Keratinocyte (primary cell): ENCODE data around the gene CGNL1. TPM values are rescaled to one million over a fixed set of nuclear protein-coding genes. Genes with fewer than 3 reads are reported as not detected.

ENCODE experiments used
- DNase-seq: peaks from one replicate; pipeline ENCODE4 v3.0.0-alpha.2; 2011; ENCODE audit warnings: low read depth, missing footprints, low spot score
- FAIRE-seq: peaks from 2 replicates; lab custom pipeline; 2011; peaks lifted over from hg19 to GRCh38; lab: Jason Lieb, UNC
- H2AFZ ChIP-seq: 2 replicates; pipeline ENCODE4 v1.6.0; 2012; ENCODE audit warnings: low read length, control low read depth, inconsistent platforms; ENCODE audit not compliant: control insufficient read depth
- H3K27ac ChIP-seq: 2 replicates; pipeline ENCODE4 v1.5.1; 2011; ENCODE audit warnings: low read length; ENCODE audit not compliant: control insufficient read depth, insufficient read depth
- H3K27me3 ChIP-seq: 3 replicates; pipeline ENCODE4 v1.6.0; 2011; ENCODE audit warnings: low read length; ENCODE audit not compliant: control insufficient read depth, insufficient read depth; ENCODE audit errors: extremely low read depth
- H3K36me3 ChIP-seq, 2 experiments: 2 replicates in 1 of 2; 3 replicates in 1 of 2; pipeline ENCODE4 v1.5.1; 2011; ENCODE audit warnings: low read length in 2 of 2, mild to moderate bottlenecking in 1 of 2; ENCODE audit not compliant: control insufficient read depth in 2 of 2, insufficient read depth in 2 of 2; ENCODE audit errors: extremely low read depth in 1 of 2
- H3K4me1 ChIP-seq: 3 replicates; pipeline ENCODE4 v1.5.1; 2011; ENCODE audit warnings: low read length; ENCODE audit not compliant: control insufficient read depth, insufficient read depth; ENCODE audit errors: extremely low read depth
- H3K4me2 ChIP-seq: 3 replicates; pipeline ENCODE4 v1.6.0; 2011; ENCODE audit warnings: low read depth, low read length; ENCODE audit not compliant: control insufficient read depth, insufficient read depth; ENCODE audit errors: extremely low read depth
- H3K4me3 ChIP-seq, 3 experiments: fragments of 200-600 bp in 1 of 3; sonication (generic) in 1 of 3; 2 replicates in 2 of 3; 3 replicates in 1 of 3; pipeline ENCODE4 v1.5.1; 2011 to 2016; ENCODE audit warnings: low read length in 3 of 3, mild to moderate bottlenecking in 3 of 3, control low read depth in 2 of 3, inconsistent platforms in 1 of 3, low read depth in 1 of 3, mixed read lengths in 1 of 3, mixed run types in 1 of 3, moderate library complexity in 1 of 3; ENCODE audit not compliant: control insufficient read depth in 2 of 3, insufficient read depth in 2 of 3; ENCODE audit errors: extremely low read depth in 1 of 3
- H3K79me2 ChIP-seq: 2 replicates; pipeline ENCODE4 v1.6.0; 2012; ENCODE audit warnings: low read length; ENCODE audit not compliant: control insufficient read depth, insufficient read depth
- H3K9ac ChIP-seq: 3 replicates; pipeline ENCODE4 v1.6.0; 2011; ENCODE audit warnings: low read length; ENCODE audit not compliant: control insufficient read depth, insufficient read depth; ENCODE audit errors: extremely low read depth
- H3K9me1 ChIP-seq: 3 replicates; pipeline ENCODE4 v1.6.0; 2011; ENCODE audit warnings: low read length; ENCODE audit not compliant: control insufficient read depth, insufficient read depth; ENCODE audit errors: extremely low read depth
- H3K9me3 ChIP-seq: 2 replicates; pipeline ENCODE4 v1.5.1; 2012; ENCODE audit warnings: low read depth, low read length; ENCODE audit not compliant: control insufficient read depth
- H4K20me1 ChIP-seq: 3 replicates; pipeline ENCODE4 v1.6.0; 2011; ENCODE audit warnings: low read length; ENCODE audit not compliant: control insufficient read depth, insufficient read depth; ENCODE audit errors: extremely low read depth
- EZH2 ChIP-seq: IDR thresholded peaks from one replicate; pipeline ENCODE4 v1.6.1; 2012; ENCODE audit warnings: inconsistent platforms, mild to moderate bottlenecking, low read length, moderate library complexity
- dilution Hi-C: fragments of 300-500 bp; cut with MboI; formaldehyde crosslinking; loops from one replicate; pipeline ENCODE4 v1.7.0; 2020; ENCODE audit warnings: low sequenced_read_pairs; ENCODE audit not compliant: extremely low pct_ligation_motif_present
- polyA plus RNA-seq, 5 experiments: library from polyadenylated mRNA; depleted of rRNA in 3 of 5; stranded (reverse) in 3 of 5; stranded (forward) in 1 of 5; unstranded in 1 of 5; fragments of >200 nt; gene quantifications; 1 replicate in 1 of 5; 2 replicates in 3 of 5; 3 replicates in 1 of 5; pipeline versions ENCODE4 v1.2.1 to v1.2.3, GENCODE V29; 2011 to 2012; ENCODE audit warnings: missing spikeins in 2 of 5, low read depth in 1 of 5, low replicate concordance in 1 of 5
- TF ChIP-seq, protein P1 (sequence below), 3 experiments: IDR thresholded peaks in 1 of 3; conservative IDR thresholded peaks in 1 of 3; optimal IDR thresholded peaks in 1 of 3; 2 replicates in 2 of 3; 3 replicates in 1 of 3; pipeline versions ENCODE3 to v1.5.1; 2011; ENCODE audit warnings: low read length in 3 of 3, mild to moderate bottlenecking in 3 of 3, moderate library complexity in 2 of 3, control low read depth in 1 of 3, inconsistent platforms in 1 of 3; ENCODE audit not compliant: insufficient read depth in 2 of 3; ENCODE audit errors: extremely low read depth in 1 of 3

CGNL1 gene
- polyA plus RNA-seq, 1 donor (not counting 4 experiments of a cell fraction or from before 2014, with no cell fraction given): 0.05 TPM

DNA sequence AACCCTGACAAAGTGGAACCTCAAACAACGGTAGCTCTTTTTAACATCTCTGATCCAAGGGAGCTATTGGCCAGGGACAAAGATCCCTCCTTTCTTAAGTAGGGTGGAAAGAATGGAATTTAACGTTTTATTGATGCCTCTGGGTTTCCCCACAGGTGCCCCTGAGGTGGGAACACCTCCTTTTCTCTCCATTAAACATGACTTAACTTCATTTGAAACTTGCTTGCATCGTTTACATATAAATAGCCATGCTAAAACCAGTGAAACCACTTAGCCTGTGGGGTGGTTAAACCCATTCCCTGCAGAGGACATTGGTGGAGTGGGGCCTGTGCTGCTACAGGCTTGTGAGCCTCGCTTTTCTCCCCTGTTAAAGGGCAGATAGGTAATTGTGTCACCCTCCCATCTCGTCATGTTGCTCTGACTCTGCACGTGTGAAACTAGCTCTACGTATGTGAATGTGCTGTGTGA lies 9.7 kb downstream of the CGNL1 start:
- FAIRE-seq: no peak
- H3K4me1 ChIP-seq: no peaks in the 10 kb centered on the region
- no peak for DNase-seq
- no peaks in the 10 kb centered on the region for H3K9me1 ChIP-seq
- no peak overlapping the region for H3K9ac ChIP-seq
- H3K27me3 ChIP-seq: no peaks in the 10 kb centered on the region
- dilution Hi-C loops: no loop called here
- no peaks in the 10 kb centered on the region for H3K9me3 ChIP-seq
- H4K20me1 ChIP-seq: no peaks in the 10 kb centered on the region
- H3K27ac ChIP-seq: no peak overlapping the region
- no peak overlapping the region for H2AFZ ChIP-seq
- no peak overlapping the region for H3K4me2 ChIP-seq
- no peaks in the 10 kb centered on the region for H3K79me2 ChIP-seq
- TF ChIP-seq, protein P1, sequence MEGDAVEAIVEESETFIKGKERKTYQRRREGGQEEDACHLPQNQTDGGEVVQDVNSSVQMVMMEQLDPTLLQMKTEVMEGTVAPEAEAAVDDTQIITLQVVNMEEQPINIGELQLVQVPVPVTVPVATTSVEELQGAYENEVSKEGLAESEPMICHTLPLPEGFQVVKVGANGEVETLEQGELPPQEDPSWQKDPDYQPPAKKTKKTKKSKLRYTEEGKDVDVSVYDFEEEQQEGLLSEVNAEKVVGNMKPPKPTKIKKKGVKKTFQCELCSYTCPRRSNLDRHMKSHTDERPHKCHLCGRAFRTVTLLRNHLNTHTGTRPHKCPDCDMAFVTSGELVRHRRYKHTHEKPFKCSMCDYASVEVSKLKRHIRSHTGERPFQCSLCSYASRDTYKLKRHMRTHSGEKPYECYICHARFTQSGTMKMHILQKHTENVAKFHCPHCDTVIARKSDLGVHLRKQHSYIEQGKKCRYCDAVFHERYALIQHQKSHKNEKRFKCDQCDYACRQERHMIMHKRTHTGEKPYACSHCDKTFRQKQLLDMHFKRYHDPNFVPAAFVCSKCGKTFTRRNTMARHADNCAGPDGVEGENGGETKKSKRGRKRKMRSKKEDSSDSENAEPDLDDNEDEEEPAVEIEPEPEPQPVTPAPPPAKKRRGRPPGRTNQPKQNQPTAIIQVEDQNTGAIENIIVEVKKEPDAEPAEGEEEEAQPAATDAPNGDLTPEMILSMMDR (optimal IDR thresholded peaks at IDR 0.05 in 1 of 3, IDR thresholded peaks at IDR 0.05 in 1 of 3, conservative IDR thresholded peaks at IDR 0.05 in 1 of 3; ENCODE audit: extremely low read depth in 1 of 3, insufficient read depth in 2 of 3, low read length in 3 of 3): no peak
- no peak for TF ChIP-seq EZH2
- H3K36me3 ChIP-seq: no peaks in the 10 kb centered on the region
- no peak overlapping the region for H3K4me3 ChIP-seq

DNA sequence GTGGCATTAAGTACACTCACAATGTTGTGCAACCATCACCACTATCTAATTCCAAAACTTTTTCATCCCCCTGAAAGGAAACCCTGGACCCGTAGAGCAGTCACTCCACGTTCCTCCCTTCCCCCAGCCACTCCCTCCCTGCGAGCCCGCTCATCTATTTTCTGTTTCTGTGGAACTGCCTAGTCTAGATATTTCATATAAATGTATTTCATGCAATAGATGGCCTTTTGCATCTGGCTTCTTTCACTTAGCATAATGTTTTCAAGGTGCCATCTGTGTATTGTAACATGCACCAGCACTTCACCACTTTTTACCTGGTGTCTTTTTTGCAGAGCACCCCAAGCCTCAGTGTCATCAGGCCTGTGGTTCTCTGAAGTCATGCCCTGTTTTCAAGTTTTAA lies 10.7 kb downstream of the CGNL1 start:
- no peaks in the 10 kb centered on the region for H4K20me1 ChIP-seq
- H2AFZ ChIP-seq: no peak overlapping the region
- TF ChIP-seq, protein P1 (optimal IDR thresholded peaks at IDR 0.05 in 1 of 3, IDR thresholded peaks at IDR 0.05 in 1 of 3, conservative IDR thresholded peaks at IDR 0.05 in 1 of 3; ENCODE audit: extremely low read depth in 1 of 3, insufficient read depth in 2 of 3, low read length in 3 of 3): no peak
- TF ChIP-seq EZH2: no peak
- no peak overlapping the region for H3K27ac ChIP-seq
- dilution Hi-C loops: no loop called here
- no peaks in the 10 kb centered on the region for H3K4me1 ChIP-seq
- H3K9me3 ChIP-seq: no peaks in the 10 kb centered on the region
- H3K36me3 ChIP-seq: no peaks in the 10 kb centered on the region
- H3K9me1 ChIP-seq: no peaks in the 10 kb centered on the region
- no peak overlapping the region for H3K4me2 ChIP-seq
- no peak overlapping the region for H3K4me3 ChIP-seq
- DNase-seq: no peak
- no peak for FAIRE-seq
- no peak overlapping the region for H3K9ac ChIP-seq
- H3K27me3 ChIP-seq: no peaks in the 10 kb centered on the region
- H3K79me2 ChIP-seq: no peaks in the 10 kb centered on the region
